ENCODE measurements around the gene KRTAP10-1. TPM values are rescaled to one million over a fixed set of nuclear protein-coding genes. Genes with fewer than 3 reads are reported as not detected.

The KRTAP10-1 gene
- total and polyA plus RNA-seq, 9 of the 15 experiments (the other 6 are each of a cell fraction or from before 2014, with no cell fraction given) = not detected

DNA sequence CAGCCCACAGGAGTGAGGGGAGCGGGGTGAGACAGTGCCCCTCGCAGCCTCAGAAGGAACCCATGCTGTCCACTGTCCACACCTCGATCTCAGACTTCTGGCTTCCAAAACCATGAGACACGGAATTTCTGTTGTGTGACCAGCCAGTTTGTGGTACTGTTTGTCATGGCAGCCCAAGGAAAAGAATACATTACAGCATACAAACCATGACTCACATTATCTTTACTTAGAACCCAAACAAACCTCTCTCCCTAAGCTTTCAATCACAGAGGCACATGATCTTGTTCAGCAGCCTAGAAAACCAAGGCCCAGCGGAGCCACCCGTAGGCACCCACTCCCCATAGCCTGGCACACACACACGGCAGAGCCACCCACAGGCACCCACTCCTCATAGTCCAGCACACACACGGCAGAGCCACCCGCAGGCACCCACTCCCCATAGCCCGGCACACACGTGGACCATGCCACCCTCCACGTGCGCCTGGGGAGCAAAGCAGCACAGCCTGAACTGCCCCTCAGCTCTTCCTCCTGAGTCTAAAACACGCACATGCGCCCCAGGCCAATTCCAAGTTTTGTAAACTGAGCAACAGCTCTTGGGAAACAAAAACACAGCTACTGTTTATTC is 33.1 kb upstream of the KRTAP10-1 start:
- in situ Hi-C loops (cut with MboI) (no loop called here), intact Hi-C loops (cut with micrococcal nuclease) (no loop called here)
- no peak overlapping the region for H3K4me2 ChIP-seq (ENCODE audit: insufficient read depth, low read length)
- H3K27me3 ChIP-seq (ENCODE audit: control insufficient read depth in 2 of 2, insufficient read depth in 2 of 2, low read length in 2 of 2) = peaks cover 20 to 57% of the 10 kb centered on the region in 2 experiments; a peak in 4 of 5 replicates
- H3K27ac ChIP-seq (ENCODE audit: extremely low read depth, low read depth, low read length) = no peak overlapping the region
- H3K9me3 ChIP-seq (replicated peaks; ENCODE audit: control insufficient read depth, insufficient read depth, low read depth, low read length) = no peaks in the 10 kb centered on the region; the same call in none of the 2 replicates
- no peaks in the 10 kb centered on the region for H3K36me3 ChIP-seq (ENCODE audit: control insufficient read depth, insufficient read depth, low read length)
- peaks cover 0 to 24% of the 10 kb centered on the region in 2 experiments; a peak in 1 of 5 replicates for H3K4me1 ChIP-seq (replicated peaks in 1 of 2; ENCODE audit: control insufficient read depth in 2 of 2, insufficient read depth in 2 of 2, low read length in 2 of 2)
- 1% methylated on average over 15 of the region's 15 CpGs for WGBS (ENCODE audit: insufficient coverage, low coverage, missing lambda C conversion rate)
- FAIRE-seq = no peak
- no TSS peak for BruUV-seq (replicated peaks)
- H3K4me3 ChIP-seq = no peak overlapping the region
- ATAC-seq = no peak
- no peaks in the 10 kb centered on the region for H3K79me2 ChIP-seq (ENCODE audit: control insufficient read depth, insufficient read depth, low read length)
- no peaks in the 10 kb centered on the region for H4K20me1 ChIP-seq (replicated peaks; ENCODE audit: control insufficient read depth, insufficient read depth, low read length)
- H3K9ac ChIP-seq (ENCODE audit: insufficient read depth in 1 of 2, low read depth in 2 of 2, low read length in 2 of 2) = peak overlapping the region in 1 of 2 experiments; percentile 33; a peak in 1 of 4 replicates
- POLR2A ChIA-PET = interaction anchor here (0.8 kb wide), 1 partner anchor 19 kb away, joined by 5 read pairs; the partner anchor contains the start of gene KRTAP10-6
- peak in 1 of 4 experiments; percentile 10 for DNase-seq (ENCODE audit: extremely low read depth in 1 of 4, low spot score in 3 of 4)
- CTCF ChIA-PET (ENCODE audit: low intra/inter-chr PET ratio) = no interaction called here
- no peak overlapping the region for H2AFZ ChIP-seq (ENCODE audit: low read depth, low read length)
- H3K9me1 ChIP-seq (ENCODE audit: control insufficient read depth, insufficient read depth, low read length) = no peaks in the 10 kb centered on the region
- TF ChIP-seq MTA3 (IDR thresholded peaks at IDR 0.05; ENCODE audit: borderline replicate concordance) = no peak
- TF ChIP-seq KDM5B (IDR thresholded peaks at IDR 0.05; ENCODE audit: insufficient replicate concordance, low read depth, low read length) = no peak
- TF ChIP-seq ZNF212 (CRISPR knock-in tag; IDR thresholded peaks at IDR 0.05) = no peak
- TF ChIP-seq NRF1 (conservative IDR thresholded peaks at IDR 0.05 in 1 of 2, IDR thresholded peaks at IDR 0.05 in 1 of 2) = peak; percentile 45 to 50
- no peak for TF ChIP-seq JUND (IDR thresholded peaks at IDR 0.05; ENCODE audit: borderline replicate concordance, low read depth, low read length)
- 0 out of 3 replicates have a peak, but pooled peaks have one; percentile 20 for TF ChIP-seq JUND (tag; IDR thresholded peaks at IDR 0.05; ENCODE audit: borderline replicate concordance, low read depth, low read length)
- TF ChIP-seq, protein P1, sequence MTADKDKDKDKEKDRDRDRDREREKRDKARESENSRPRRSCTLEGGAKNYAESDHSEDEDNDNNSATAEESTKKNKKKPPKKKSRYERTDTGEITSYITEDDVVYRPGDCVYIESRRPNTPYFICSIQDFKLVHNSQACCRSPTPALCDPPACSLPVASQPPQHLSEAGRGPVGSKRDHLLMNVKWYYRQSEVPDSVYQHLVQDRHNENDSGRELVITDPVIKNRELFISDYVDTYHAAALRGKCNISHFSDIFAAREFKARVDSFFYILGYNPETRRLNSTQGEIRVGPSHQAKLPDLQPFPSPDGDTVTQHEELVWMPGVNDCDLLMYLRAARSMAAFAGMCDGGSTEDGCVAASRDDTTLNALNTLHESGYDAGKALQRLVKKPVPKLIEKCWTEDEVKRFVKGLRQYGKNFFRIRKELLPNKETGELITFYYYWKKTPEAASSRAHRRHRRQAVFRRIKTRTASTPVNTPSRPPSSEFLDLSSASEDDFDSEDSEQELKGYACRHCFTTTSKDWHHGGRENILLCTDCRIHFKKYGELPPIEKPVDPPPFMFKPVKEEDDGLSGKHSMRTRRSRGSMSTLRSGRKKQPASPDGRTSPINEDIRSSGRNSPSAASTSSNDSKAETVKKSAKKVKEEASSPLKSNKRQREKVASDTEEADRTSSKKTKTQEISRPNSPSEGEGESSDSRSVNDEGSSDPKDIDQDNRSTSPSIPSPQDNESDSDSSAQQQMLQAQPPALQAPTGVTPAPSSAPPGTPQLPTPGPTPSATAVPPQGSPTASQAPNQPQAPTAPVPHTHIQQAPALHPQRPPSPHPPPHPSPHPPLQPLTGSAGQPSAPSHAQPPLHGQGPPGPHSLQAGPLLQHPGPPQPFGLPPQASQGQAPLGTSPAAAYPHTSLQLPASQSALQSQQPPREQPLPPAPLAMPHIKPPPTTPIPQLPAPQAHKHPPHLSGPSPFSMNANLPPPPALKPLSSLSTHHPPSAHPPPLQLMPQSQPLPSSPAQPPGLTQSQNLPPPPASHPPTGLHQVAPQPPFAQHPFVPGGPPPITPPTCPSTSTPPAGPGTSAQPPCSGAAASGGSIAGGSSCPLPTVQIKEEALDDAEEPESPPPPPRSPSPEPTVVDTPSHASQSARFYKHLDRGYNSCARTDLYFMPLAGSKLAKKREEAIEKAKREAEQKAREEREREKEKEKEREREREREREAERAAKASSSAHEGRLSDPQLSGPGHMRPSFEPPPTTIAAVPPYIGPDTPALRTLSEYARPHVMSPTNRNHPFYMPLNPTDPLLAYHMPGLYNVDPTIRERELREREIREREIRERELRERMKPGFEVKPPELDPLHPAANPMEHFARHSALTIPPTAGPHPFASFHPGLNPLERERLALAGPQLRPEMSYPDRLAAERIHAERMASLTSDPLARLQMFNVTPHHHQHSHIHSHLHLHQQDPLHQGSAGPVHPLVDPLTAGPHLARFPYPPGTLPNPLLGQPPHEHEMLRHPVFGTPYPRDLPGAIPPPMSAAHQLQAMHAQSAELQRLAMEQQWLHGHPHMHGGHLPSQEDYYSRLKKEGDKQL (CRISPR knock-in tag; IDR thresholded peaks at IDR 0.05; ENCODE audit: borderline replicate concordance) = 0 out of 2 replicates have a peak, but pooled peaks have one; percentile 38
- TF ChIP-seq, protein P2, sequence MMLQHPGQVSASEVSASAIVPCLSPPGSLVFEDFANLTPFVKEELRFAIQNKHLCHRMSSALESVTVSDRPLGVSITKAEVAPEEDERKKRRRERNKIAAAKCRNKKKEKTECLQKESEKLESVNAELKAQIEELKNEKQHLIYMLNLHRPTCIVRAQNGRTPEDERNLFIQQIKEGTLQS (IDR thresholded peaks at IDR 0.05) = 0 out of 2 replicates have a peak, but pooled peaks have one; percentile 28
- TF ChIP-seq, protein P2 (CRISPR knock-in tag; conservative IDR thresholded peaks at IDR 0.05) = no peak
- TF ChIP-seq, protein P3, sequence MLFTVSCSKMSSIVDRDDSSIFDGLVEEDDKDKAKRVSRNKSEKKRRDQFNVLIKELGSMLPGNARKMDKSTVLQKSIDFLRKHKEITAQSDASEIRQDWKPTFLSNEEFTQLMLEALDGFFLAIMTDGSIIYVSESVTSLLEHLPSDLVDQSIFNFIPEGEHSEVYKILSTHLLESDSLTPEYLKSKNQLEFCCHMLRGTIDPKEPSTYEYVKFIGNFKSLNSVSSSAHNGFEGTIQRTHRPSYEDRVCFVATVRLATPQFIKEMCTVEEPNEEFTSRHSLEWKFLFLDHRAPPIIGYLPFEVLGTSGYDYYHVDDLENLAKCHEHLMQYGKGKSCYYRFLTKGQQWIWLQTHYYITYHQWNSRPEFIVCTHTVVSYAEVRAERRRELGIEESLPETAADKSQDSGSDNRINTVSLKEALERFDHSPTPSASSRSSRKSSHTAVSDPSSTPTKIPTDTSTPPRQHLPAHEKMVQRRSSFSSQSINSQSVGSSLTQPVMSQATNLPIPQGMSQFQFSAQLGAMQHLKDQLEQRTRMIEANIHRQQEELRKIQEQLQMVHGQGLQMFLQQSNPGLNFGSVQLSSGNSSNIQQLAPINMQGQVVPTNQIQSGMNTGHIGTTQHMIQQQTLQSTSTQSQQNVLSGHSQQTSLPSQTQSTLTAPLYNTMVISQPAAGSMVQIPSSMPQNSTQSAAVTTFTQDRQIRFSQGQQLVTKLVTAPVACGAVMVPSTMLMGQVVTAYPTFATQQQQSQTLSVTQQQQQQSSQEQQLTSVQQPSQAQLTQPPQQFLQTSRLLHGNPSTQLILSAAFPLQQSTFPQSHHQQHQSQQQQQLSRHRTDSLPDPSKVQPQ (CRISPR knock-in tag; IDR thresholded peaks at IDR 0.05; ENCODE audit: borderline replicate concordance) = no peak

Measured in K562 (cell line).